Measurements from ENCODE around the gene YARS1. TPM values are rescaled to one million over a fixed set of nuclear protein-coding genes. Genes with fewer than 3 reads are reported as not detected.

YARS1 gene
- total RNA-seq, 4 donors from 2014 or later: 23.9 to 54.5 (median 33.8) TPM

GRCh38 chr1:32813941-32814739 lies 3.0 kb downstream of the YARS1 start:
- WGBS, 2 donors (ENCODE audit: low coverage in 1 of 2): 90 to 95% methylated on average over 9 to 11 of the region's 11 CpGs
- intact Hi-C loops (cut with DNase I; ENCODE audit: low total_unique reads): no loop called here
- H3K4me3 ChIP-seq: no peak overlapping the region
- H3K4me1 ChIP-seq: peaks cover 4 to 39% (median 23%) of the 10 kb centered on the region in 4 donors
- no peak overlapping the region for H3K27ac ChIP-seq
- peaks cover 0 to 5% (median 2%) of the 10 kb centered on the region in 4 donors for H3K36me3 ChIP-seq
- in situ Hi-C loops (cut with MboI; ENCODE audit: low pct_ligation_motif_present in 1 of 4, low pct_unique_long_range_greater_than_20kb in 1 of 4, low sequenced_read_pairs in 3 of 4): no loop called here
- DNase-seq: no peak
- TF ChIP-seq POLR2A (IDR thresholded peaks at IDR 0.05): no peak
- no peak for TF ChIP-seq POLR2AphosphoS5 (IDR thresholded peaks at IDR 0.05)
- no peak for TF ChIP-seq CTCF (IDR thresholded peaks at IDR 0.05)
- TF ChIP-seq EP300 (IDR thresholded peaks at IDR 0.05; ENCODE audit: low read depth): no peak
- H3K27me3 ChIP-seq: no peaks in the 10 kb centered on the region
- no peaks in the 10 kb centered on the region for H3K9me3 ChIP-seq

- H3K4me1 ChIP-seq: peaks cover 0 to 30% (median 14%) of the 10 kb centered on the region in 4 donors
- DNase-seq: no peak
- WGBS, 2 donors (ENCODE audit: low coverage in 1 of 2): 95% methylated on average over 3 of the region's 3 CpGs; no CpG with 5 or more reads in 1 of the 2 donors
- H3K27ac ChIP-seq: no peak overlapping the region
- TF ChIP-seq POLR2AphosphoS5 (IDR thresholded peaks at IDR 0.05): no peak
- no peak for TF ChIP-seq CTCF (IDR thresholded peaks at IDR 0.05)
- no peak for TF ChIP-seq EP300 (IDR thresholded peaks at IDR 0.05; ENCODE audit: low read depth)
- TF ChIP-seq POLR2A (IDR thresholded peaks at IDR 0.05): no peak
- H3K9me3 ChIP-seq: no peaks in the 10 kb centered on the region
- H3K4me3 ChIP-seq: no peak overlapping the region
- in situ Hi-C loops (cut with MboI; ENCODE audit: low pct_ligation_motif_present in 1 of 4, low pct_unique_long_range_greater_than_20kb in 1 of 4, low sequenced_read_pairs in 3 of 4): no loop called here
- intact Hi-C loops (cut with DNase I; ENCODE audit: low total_unique reads): no loop called here
- peaks cover 0 to 11% (median 4%) of the 10 kb centered on the region in 4 donors for H3K36me3 ChIP-seq
- no peaks in the 10 kb centered on the region for H3K27me3 ChIP-seq
These were observed 5.2 kb downstream of the YARS1 start for GRCh38 chr1:32811917-32812316.

- no peaks in the 10 kb centered on the region for H3K27me3 ChIP-seq
- no peak overlapping the region for H3K27ac ChIP-seq
- in situ Hi-C loops (cut with MboI; ENCODE audit: low pct_ligation_motif_present in 1 of 4, low pct_unique_long_range_greater_than_20kb in 1 of 4, low sequenced_read_pairs in 3 of 4) (no loop called here), intact Hi-C loops (cut with DNase I; ENCODE audit: low total_unique reads) (no loop called here)
- peaks cover 0 to 11% (median 4%) of the 10 kb centered on the region in 4 donors for H3K36me3 ChIP-seq
- H3K9me3 ChIP-seq: no peaks in the 10 kb centered on the region
- no peak overlapping the region for H3K4me3 ChIP-seq
- H3K4me1 ChIP-seq: peaks cover 0 to 26% (median 11%) of the 10 kb centered on the region in 4 donors
- no peak for DNase-seq
- TF ChIP-seq EP300 (IDR thresholded peaks at IDR 0.05; ENCODE audit: low read depth) (no peak), POLR2AphosphoS5 (IDR thresholded peaks at IDR 0.05) (no peak), CTCF (IDR thresholded peaks at IDR 0.05) (no peak), POLR2A (IDR thresholded peaks at IDR 0.05) (no peak)
- whole genome bisulfite sequencing, 2 donors (ENCODE audit: low coverage in 1 of 2): 92 to 95% methylated on average over 6 to 9 of the region's 9 CpGs
These were observed 5.9 kb downstream of the YARS1 start for GRCh38 chr1:32811265-32811664.

GRCh38 chr1:32810358-32810757 lies 6.8 kb downstream of the YARS1 start:
- in situ Hi-C loops (cut with MboI; ENCODE audit: low pct_ligation_motif_present in 1 of 4, low pct_unique_long_range_greater_than_20kb in 1 of 4, low sequenced_read_pairs in 3 of 4): no loop called here
- 89 to 90% methylated on average over 5 of the region's 5 CpGs for WGBS, 2 donors (ENCODE audit: low coverage in 1 of 2)
- intact Hi-C loops (cut with DNase I; ENCODE audit: low total_unique reads): no loop called here
- Histone ChIP-seq H3K27me3 (no peaks in the 10 kb centered on the region), H3K4me1 (peaks cover 0 to 17% (median 2%) of the 10 kb centered on the region in 4 donors), H3K4me3 (no peak overlapping the region), H3K9me3 (no peaks in the 10 kb centered on the region), H3K36me3 (peaks cover 0 to 11% (median 4%) of the 10 kb centered on the region in 4 donors), H3K27ac (no peak overlapping the region)
- DNase-seq: no peak
- no peak for TF ChIP-seq POLR2AphosphoS5 (IDR thresholded peaks at IDR 0.05)
- TF ChIP-seq POLR2A (IDR thresholded peaks at IDR 0.05): no peak
- TF ChIP-seq CTCF (IDR thresholded peaks at IDR 0.05): no peak
- no peak for TF ChIP-seq EP300 (IDR thresholded peaks at IDR 0.05; ENCODE audit: low read depth)

All from transverse colon (tissue), 4 donors.